ENCODE data around the gene RPS6KA4.
"Not testable (repeated sequence)": the region's sequence is repeated elsewhere in the genome, so short reads cannot be mapped to it uniquely, and the experiment has no call there.

RPS6KA4 gene

GRCh38 chr11:64391839-64392238 is 32.9 kb downstream of the RPS6KA4 start:
- no peak for DNase-seq

- no peak for DNase-seq
Measured at GRCh38 chr11:64395545-64396078, 36.6 kb downstream of the RPS6KA4 start.

- no peak for DNase-seq
Measured at GRCh38 chr11:64396079-64396591, 37.2 kb downstream of the RPS6KA4 start.

GRCh38 chr11:64400102-64400501 is 41.1 kb downstream of the RPS6KA4 start:
- no peak for DNase-seq

- no peak for DNase-seq
Measured at GRCh38 chr11:64400667-64401066, 41.7 kb downstream of the RPS6KA4 start.

GRCh38 chr11:64401775-64402174 is 42.8 kb downstream of the RPS6KA4 start:
- no peak for DNase-seq

GRCh38 chr11:64403106-64403505 is 44.1 kb downstream of the RPS6KA4 start:
- DNase-seq: no peak

GRCh38 chr11:64406221-64406946 is 47.4 kb downstream of the RPS6KA4 start:
- no peak for DNase-seq

GRCh38 chr11:64407221-64407620 is 48.3 kb downstream of the RPS6KA4 start:
- DNase-seq: no peak

GRCh38 chr11:64407630-64408029 is 48.7 kb downstream of the RPS6KA4 start:
- no peak for DNase-seq

- no peak for DNase-seq
Measured at GRCh38 chr11:64409278-64409677, 50.3 kb downstream of the RPS6KA4 start.

GRCh38 chr11:64409707-64410403 is 50.9 kb downstream of the RPS6KA4 start:
- DNase-seq: no peak

- DNase-seq: no peak
Measured at GRCh38 chr11:64410404-64410734, 51.4 kb downstream of the RPS6KA4 start.

- DNase-seq: no peak
Measured at GRCh38 chr11:64413417-64413816, 54.5 kb downstream of the RPS6KA4 start.

GRCh38 chr11:64415286-64415685 is 56.3 kb downstream of the RPS6KA4 start:
- DNase-seq: no peak

- DNase-seq: no peak
Measured at GRCh38 chr11:64415996-64416728, 57.2 kb downstream of the RPS6KA4 start.

- not testable (repeated sequence) for DNase-seq
Measured at GRCh38 chr11:64418233-64418632, 59.3 kb downstream of the RPS6KA4 start.

GRCh38 chr11:64419257-64419790 is 60.4 kb downstream of the RPS6KA4 start:
- DNase-seq: no peak

- no peak for DNase-seq
Measured at GRCh38 chr11:64419818-64420485, 61.0 kb downstream of the RPS6KA4 start.

All from NCI-H2081 treated with DMSO at 0.1 percent for 48 hours (cell line).